K562 (cell line): ENCODE measurements around the gene CYP2R1. TPM values are rescaled to one million over a fixed set of nuclear protein-coding genes. Genes with fewer than 3 reads are reported as not detected.

Experiments used
- CBFB ChIP-seq: sonication (generic); formaldehyde crosslinking; IDR thresholded peaks from 2 replicates; pipeline ENCODE4 v1.4.0; 2020; ENCODE audit warnings: mild to moderate bottlenecking, missing genetic modification reagents
- CC2D1A ChIP-seq: fragments of 450-650 bp; IDR thresholded peaks from 2 replicates; pipeline ENCODE4 v1.6.1; 2017; ENCODE audit warnings: mild to moderate bottlenecking
- GATA2 ChIP-seq: sonication (generic); formaldehyde crosslinking; IDR thresholded peaks from 2 replicates; pipeline ENCODE4 v1.4.0; 2020; ENCODE audit warnings: mild to moderate bottlenecking, missing genetic modification reagents
- LCOR ChIP-seq: sonication (generic); formaldehyde crosslinking; IDR thresholded peaks from 2 replicates; pipeline ENCODE4 v1.8.0; 2022; ENCODE audit warnings: mild to moderate bottlenecking, missing genetic modification reagents
- MTA1 ChIP-seq: fragments of 450-650 bp; IDR thresholded peaks from 2 replicates; pipeline ENCODE4 v1.6.1; 2017; ENCODE audit warnings: borderline replicate concordance
- MYNN ChIP-seq, 2 experiments: sonication (generic); formaldehyde crosslinking in 1 of 2; IDR thresholded peaks; 2 replicates each; pipeline versions ENCODE4 v1.5.0 to v1.6.1; 2016 to 2020; ENCODE audit warnings: antibody characterized with exemption in 1 of 2, missing genetic modification reagents in 1 of 2
- PATZ1 ChIP-seq: fragments of 250-450 bp; sonication (Bioruptor Pico); IDR thresholded peaks from 2 replicates; pipeline ENCODE4 v1.5.0; 2020; ENCODE audit warnings: mild to moderate bottlenecking, borderline replicate concordance
- RBBP5 ChIP-seq: fragments of 200-600 bp; sonication (generic); IDR thresholded peaks from 2 replicates; pipeline ENCODE4 v1.6.1; 2012; ENCODE audit warnings: borderline replicate concordance, mild to moderate bottlenecking, low read length, control low read depth, inconsistent platforms; ENCODE audit not compliant: insufficient read depth, poor library complexity, severe bottlenecking
- SETDB1 ChIP-seq: IDR thresholded peaks from one replicate; pipeline ENCODE4 v1.6.1; 2012; ENCODE audit warnings: low read length, control low read depth, inconsistent platforms
- THAP7 ChIP-seq: fragments of 250-450 bp; sonication (Bioruptor Pico); IDR thresholded peaks from 2 replicates; pipeline ENCODE4 v1.5.0; 2021
- polyA plus RNA-seq, 8 experiments: library from polyadenylated mRNA; depleted of rRNA in 4 of 8; stranded (reverse) in 5 of 8; unstranded in 3 of 8; fragments of >200 nt; fragmentation: Nextera tagmentation in 2 of 8; fragmentation: Illumina TruSeq in 1 of 8; extraction: Ambion mirVana in 2 of 8; extraction: Trizol in 1 of 8; gene quantifications; 2 replicates each; pipeline versions ENCODE4 v1.2.1 to v1.2.3, GENCODE V29; 2011 to 2014; ENCODE audit warnings: inconsistent platforms in 1 of 8, missing spikeins in 1 of 8
- total RNA-seq, 7 experiments: library from RNA; depleted of rRNA in 6 of 7; stranded (reverse); fragments of >200 nt in 6 of 7; fragmentation: Illumina TruSeq in 2 of 7; extraction: Trizol in 2 of 7; gene quantifications; 2 replicates each; pipeline versions ENCODE4 v1.2.1 to v1.2.3, GENCODE V29; 2011 to 2021; ENCODE audit warnings: low replicate concordance in 1 of 7
- TF ChIP-seq, protein P1 (sequence below): fragments of 450-650 bp; formaldehyde crosslinking; IDR thresholded peaks from 2 replicates; pipeline ENCODE4 v1.4.0; 2020; ENCODE audit warnings: mild to moderate bottlenecking
- TF ChIP-seq, protein P2 (sequence below): sonication (generic); formaldehyde crosslinking; IDR thresholded peaks from 2 replicates; pipeline ENCODE4 v1.8.1; 2022; ENCODE audit warnings: missing genetic modification reagents
- TF ChIP-seq, protein P3 (sequence below): fragments of 250-450 bp; sonication (Bioruptor Pico); IDR thresholded peaks from 2 replicates; pipeline ENCODE4 v1.8.0; 2022; ENCODE audit warnings: inconsistent platforms
- TF ChIP-seq, protein P4 (sequence below): fragments of 150-350 bp; IDR thresholded peaks from 2 replicates; pipeline ENCODE4 v1.6.1; 2014; ENCODE audit warnings: low read depth, mild to moderate bottlenecking, low read length, borderline replicate concordance

Gene CYP2R1
- total and polyA plus RNA-seq, 9 of the 15 experiments (the other 6 are each of a cell fraction or from before 2014, with no cell fraction given) = 19.4 to 40.5 (median 29.4) TPM

GRCh38 chr11:14891143-14892035, 642 bp downstream of the CYP2R1 start (continued):
- no peak for TF ChIP-seq THAP7 (CRISPR knock-in tag)
- TF ChIP-seq GATA2 = no peak
- TF ChIP-seq, protein P1, sequence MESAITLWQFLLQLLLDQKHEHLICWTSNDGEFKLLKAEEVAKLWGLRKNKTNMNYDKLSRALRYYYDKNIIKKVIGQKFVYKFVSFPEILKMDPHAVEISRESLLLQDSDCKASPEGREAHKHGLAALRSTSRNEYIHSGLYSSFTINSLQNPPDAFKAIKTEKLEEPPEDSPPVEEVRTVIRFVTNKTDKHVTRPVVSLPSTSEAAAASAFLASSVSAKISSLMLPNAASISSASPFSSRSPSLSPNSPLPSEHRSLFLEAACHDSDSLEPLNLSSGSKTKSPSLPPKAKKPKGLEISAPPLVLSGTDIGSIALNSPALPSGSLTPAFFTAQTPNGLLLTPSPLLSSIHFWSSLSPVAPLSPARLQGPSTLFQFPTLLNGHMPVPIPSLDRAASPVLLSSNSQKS (CRISPR knock-in tag) = no peak
- no peak for TF ChIP-seq PATZ1 (CRISPR knock-in tag)
- TF ChIP-seq MTA1 = no peak
- TF ChIP-seq, protein P2, sequence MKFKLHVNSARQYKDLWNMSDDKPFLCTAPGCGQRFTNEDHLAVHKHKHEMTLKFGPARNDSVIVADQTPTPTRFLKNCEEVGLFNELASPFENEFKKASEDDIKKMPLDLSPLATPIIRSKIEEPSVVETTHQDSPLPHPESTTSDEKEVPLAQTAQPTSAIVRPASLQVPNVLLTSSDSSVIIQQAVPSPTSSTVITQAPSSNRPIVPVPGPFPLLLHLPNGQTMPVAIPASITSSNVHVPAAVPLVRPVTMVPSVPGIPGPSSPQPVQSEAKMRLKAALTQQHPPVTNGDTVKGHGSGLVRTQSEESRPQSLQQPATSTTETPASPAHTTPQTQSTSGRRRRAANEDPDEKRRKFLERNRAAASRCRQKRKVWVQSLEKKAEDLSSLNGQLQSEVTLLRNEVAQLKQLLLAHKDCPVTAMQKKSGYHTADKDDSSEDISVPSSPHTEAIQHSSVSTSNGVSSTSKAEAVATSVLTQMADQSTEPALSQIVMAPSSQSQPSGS = no peak
- peak; percentile 93 for TF ChIP-seq LCOR (CRISPR knock-in tag)
- TF ChIP-seq CBFB (CRISPR knock-in tag) = peak; percentile 67; the same call in 1 of the 2 replicates
- no peak for TF ChIP-seq CC2D1A
- TF ChIP-seq, protein P3, sequence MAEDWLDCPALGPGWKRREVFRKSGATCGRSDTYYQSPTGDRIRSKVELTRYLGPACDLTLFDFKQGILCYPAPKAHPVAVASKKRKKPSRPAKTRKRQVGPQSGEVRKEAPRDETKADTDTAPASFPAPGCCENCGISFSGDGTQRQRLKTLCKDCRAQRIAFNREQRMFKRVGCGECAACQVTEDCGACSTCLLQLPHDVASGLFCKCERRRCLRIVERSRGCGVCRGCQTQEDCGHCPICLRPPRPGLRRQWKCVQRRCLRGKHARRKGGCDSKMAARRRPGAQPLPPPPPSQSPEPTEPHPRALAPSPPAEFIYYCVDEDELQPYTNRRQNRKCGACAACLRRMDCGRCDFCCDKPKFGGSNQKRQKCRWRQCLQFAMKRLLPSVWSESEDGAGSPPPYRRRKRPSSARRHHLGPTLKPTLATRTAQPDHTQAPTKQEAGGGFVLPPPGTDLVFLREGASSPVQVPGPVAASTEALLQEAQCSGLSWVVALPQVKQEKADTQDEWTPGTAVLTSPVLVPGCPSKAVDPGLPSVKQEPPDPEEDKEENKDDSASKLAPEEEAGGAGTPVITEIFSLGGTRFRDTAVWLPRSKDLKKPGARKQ = no peak
- TF ChIP-seq SETDB1 = no peak
- peak; percentile 62 for TF ChIP-seq RBBP5
- peak; percentile 37; the same call in 1 of the 2 replicates for TF ChIP-seq MYNN (IDR thresholded peaks at IDR 0.05)
- TF ChIP-seq MYNN (CRISPR knock-in tag; IDR thresholded peaks at IDR 0.05) = no peak
- TF ChIP-seq, protein P4, sequence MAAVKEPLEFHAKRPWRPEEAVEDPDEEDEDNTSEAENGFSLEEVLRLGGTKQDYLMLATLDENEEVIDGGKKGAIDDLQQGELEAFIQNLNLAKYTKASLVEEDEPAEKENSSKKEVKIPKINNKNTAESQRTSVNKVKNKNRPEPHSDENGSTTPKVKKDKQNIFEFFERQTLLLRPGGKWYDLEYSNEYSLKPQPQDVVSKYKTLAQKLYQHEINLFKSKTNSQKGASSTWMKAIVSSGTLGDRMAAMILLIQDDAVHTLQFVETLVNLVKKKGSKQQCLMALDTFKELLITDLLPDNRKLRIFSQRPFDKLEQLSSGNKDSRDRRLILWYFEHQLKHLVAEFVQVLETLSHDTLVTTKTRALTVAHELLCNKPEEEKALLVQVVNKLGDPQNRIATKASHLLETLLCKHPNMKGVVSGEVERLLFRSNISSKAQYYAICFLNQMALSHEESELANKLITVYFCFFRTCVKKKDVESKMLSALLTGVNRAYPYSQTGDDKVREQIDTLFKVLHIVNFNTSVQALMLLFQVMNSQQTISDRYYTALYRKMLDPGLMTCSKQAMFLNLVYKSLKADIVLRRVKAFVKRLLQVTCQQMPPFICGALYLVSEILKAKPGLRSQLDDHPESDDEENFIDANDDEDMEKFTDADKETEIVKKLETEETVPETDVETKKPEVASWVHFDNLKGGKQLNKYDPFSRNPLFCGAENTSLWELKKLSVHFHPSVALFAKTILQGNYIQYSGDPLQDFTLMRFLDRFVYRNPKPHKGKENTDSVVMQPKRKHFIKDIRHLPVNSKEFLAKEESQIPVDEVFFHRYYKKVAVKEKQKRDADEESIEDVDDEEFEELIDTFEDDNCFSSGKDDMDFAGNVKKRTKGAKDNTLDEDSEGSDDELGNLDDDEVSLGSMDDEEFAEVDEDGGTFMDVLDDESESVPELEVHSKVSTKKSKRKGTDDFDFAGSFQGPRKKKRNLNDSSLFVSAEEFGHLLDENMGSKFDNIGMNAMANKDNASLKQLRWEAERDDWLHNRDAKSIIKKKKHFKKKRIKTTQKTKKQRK = no peak
